Mesothelial cell of epicardium (in vitro differentiated cells): ENCODE measurements around the gene KCNIP4. TPM values are rescaled to one million over a fixed set of nuclear protein-coding genes. Genes with fewer than 3 reads are reported as not detected.

Experiments used
- DNase-seq, 2 experiments: peaks; one replicate each; pipeline ENCODE4 v3.0.0; 2021; ENCODE audit warnings: low spot score in 2 of 2; ENCODE audit not compliant: unreplicated experiment in 2 of 2
- H3K27ac Mint-ChIP-seq: 2 replicates; pipeline ENCODE4 v1.8.0; 2021; ENCODE audit warnings: mixed read lengths
- H3K27me3 Mint-ChIP-seq: 2 replicates; pipeline ENCODE4 v1.8.0; 2021; ENCODE audit warnings: low read depth, mixed read lengths
- H3K36me3 Mint-ChIP-seq: 2 replicates; pipeline ENCODE4 v1.8.0; 2021; ENCODE audit warnings: mixed read lengths
- H3K4me1 Mint-ChIP-seq: 2 replicates; pipeline ENCODE4 v1.8.0; 2021; ENCODE audit warnings: mixed read lengths
- H3K4me3 Mint-ChIP-seq: 2 replicates; pipeline ENCODE4 v1.8.0; 2021; ENCODE audit warnings: mild to moderate bottlenecking, moderate library complexity, mixed read lengths
- H3K9me3 Mint-ChIP-seq: 2 replicates; pipeline ENCODE4 v1.8.0; 2021; ENCODE audit warnings: mixed read lengths
- total RNA-seq: library from RNA; stranded (reverse); gene quantifications from 3 replicates; pipeline ENCODE4 v1.2.1, GENCODE V29; 2021
- TF ChIP-seq, protein P1 (sequence below): fragments of 200-600 bp; sonication (generic); IDR thresholded peaks from one replicate; pipeline ENCODE4 v1.5.0; 2021; ENCODE audit warnings: antibody characterized with exemption; ENCODE audit not compliant: unreplicated experiment

Gene KCNIP4
- total RNA-seq, 1 donor from 2014 or later = 3.0 TPM

- DNase-seq = no peak
- peaks cover 2% of the 10 kb centered on the region for H3K4me1 Mint-ChIP-seq
These were observed 1053.4 kb downstream of the KCNIP4 start for GRCh38 chr4:20895208-20895607.

GRCh38 chr4:20890761-20891160 is 1057.8 kb downstream of the KCNIP4 start:
- Mint-ChIP-seq H3K36me3 (no peaks in the 10 kb centered on the region), H3K27me3 (no peaks in the 10 kb centered on the region), H3K4me3 (no peak overlapping the region), H3K4me1 (peaks cover 2% of the 10 kb centered on the region), H3K27ac (no peak overlapping the region), H3K9me3 (peaks cover 15% of the 10 kb centered on the region)
- DNase-seq = no peak
- TF ChIP-seq, protein P1, sequence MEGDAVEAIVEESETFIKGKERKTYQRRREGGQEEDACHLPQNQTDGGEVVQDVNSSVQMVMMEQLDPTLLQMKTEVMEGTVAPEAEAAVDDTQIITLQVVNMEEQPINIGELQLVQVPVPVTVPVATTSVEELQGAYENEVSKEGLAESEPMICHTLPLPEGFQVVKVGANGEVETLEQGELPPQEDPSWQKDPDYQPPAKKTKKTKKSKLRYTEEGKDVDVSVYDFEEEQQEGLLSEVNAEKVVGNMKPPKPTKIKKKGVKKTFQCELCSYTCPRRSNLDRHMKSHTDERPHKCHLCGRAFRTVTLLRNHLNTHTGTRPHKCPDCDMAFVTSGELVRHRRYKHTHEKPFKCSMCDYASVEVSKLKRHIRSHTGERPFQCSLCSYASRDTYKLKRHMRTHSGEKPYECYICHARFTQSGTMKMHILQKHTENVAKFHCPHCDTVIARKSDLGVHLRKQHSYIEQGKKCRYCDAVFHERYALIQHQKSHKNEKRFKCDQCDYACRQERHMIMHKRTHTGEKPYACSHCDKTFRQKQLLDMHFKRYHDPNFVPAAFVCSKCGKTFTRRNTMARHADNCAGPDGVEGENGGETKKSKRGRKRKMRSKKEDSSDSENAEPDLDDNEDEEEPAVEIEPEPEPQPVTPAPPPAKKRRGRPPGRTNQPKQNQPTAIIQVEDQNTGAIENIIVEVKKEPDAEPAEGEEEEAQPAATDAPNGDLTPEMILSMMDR = no peak

More at GRCh38 chr4:20895208-20895607, 1053.4 kb downstream of the KCNIP4 start:
- Mint-ChIP-seq H3K4me3 (no peak overlapping the region), H3K27ac (no peak overlapping the region), H3K27me3 (no peaks in the 10 kb centered on the region), H3K36me3 (no peaks in the 10 kb centered on the region), H3K9me3 (no peaks in the 10 kb centered on the region)
- TF ChIP-seq, protein P1 = no peak

DNA sequence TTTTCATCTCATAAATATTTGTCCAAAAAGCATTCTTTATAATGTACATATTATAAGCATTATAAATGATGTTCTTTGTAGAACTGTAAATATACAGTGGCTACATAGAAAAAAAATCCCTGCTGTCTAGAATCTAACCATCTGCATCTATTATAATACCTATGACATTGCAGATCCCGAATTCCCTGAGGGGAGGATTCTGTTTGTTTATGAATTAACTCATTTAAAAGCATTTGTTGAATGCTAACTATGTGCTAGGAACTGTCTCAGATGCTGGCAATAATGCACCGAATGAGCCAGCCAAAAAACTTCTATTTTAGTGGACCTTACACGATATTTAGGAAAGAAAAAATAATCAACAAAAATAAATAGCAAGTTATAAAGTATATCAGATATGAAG is 1058.7 kb downstream of the KCNIP4 start:
- no peak overlapping the region for H3K27ac Mint-ChIP-seq

DNA sequence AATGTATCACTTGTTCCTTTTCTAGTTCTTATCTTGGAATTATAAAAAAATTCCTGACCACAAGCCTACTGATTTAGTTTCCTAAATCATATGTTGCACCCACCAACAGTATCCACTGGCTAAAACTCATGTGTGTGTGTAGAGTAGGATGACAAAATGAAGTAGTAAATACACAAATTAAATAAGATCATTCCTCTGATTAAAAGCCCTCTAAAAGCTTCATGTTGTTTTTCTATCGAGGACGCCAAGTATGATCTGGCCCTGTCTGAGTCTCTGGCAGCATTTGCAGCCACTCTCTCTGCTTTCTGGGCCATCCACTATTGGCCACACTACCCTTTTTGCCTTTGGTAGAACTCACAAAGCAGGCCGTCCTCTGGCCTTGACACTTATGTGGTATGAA is 1064.9 kb downstream of the KCNIP4 start:
- peaks cover 2% of the 10 kb centered on the region for H3K4me1 Mint-ChIP-seq
- DNase-seq = no peak
- TF ChIP-seq, protein P1 = no peak

More for the DNA sequence above, 1058.7 kb downstream of the KCNIP4 start:
- H3K4me3 Mint-ChIP-seq = no peak overlapping the region
- no peaks in the 10 kb centered on the region for H3K4me1 Mint-ChIP-seq
- TF ChIP-seq, protein P1 = no peak
- peaks cover 17% of the 10 kb centered on the region for H3K9me3 Mint-ChIP-seq
- no peaks in the 10 kb centered on the region for H3K27me3 Mint-ChIP-seq
- DNase-seq = no peak
- no peaks in the 10 kb centered on the region for H3K36me3 Mint-ChIP-seq

GRCh38 chr4:20883231-20883630 is 1065.3 kb downstream of the KCNIP4 start:
- TF ChIP-seq, protein P1 = no peak
- Mint-ChIP-seq H3K27ac (no peak overlapping the region), H3K4me1 (peaks cover 2% of the 10 kb centered on the region), H3K4me3 (no peak overlapping the region), H3K36me3 (no peaks in the 10 kb centered on the region), H3K9me3 (peaks cover 17% of the 10 kb centered on the region), H3K27me3 (peaks cover 2% of the 10 kb centered on the region)
- no peak for DNase-seq

More for the DNA sequence above, 1064.9 kb downstream of the KCNIP4 start:
- Mint-ChIP-seq H3K36me3 (no peaks in the 10 kb centered on the region), H3K9me3 (peaks cover 17% of the 10 kb centered on the region), H3K27me3 (peaks cover 2% of the 10 kb centered on the region), H3K27ac (no peak overlapping the region), H3K4me3 (no peak overlapping the region)

GRCh38 chr4:20882500-20882899 is 1066.1 kb downstream of the KCNIP4 start:
- Mint-ChIP-seq H3K36me3 (no peaks in the 10 kb centered on the region), H3K27ac (no peak overlapping the region), H3K4me3 (no peak overlapping the region), H3K4me1 (peaks cover 2% of the 10 kb centered on the region), H3K27me3 (peaks cover 3% of the 10 kb centered on the region), H3K9me3 (peaks cover 17% of the 10 kb centered on the region)
- TF ChIP-seq, protein P1 = no peak
- no peak for DNase-seq
